HEK293 (cell line): ENCODE results near the gene ADM.

Source experiments
- CTCF ChIA-PET: fragments of 350-600 bp; formaldehyde crosslinking; extraction: SDS; loops from one replicate; lab custom pipeline; 2021; ENCODE audit warnings: antibody characterized with exemption; lab: Yijun Ruan, JAX
- POLR2A ChIA-PET: fragments of 300-600 bp; formaldehyde crosslinking; extraction: SDS; loops from one replicate; lab custom pipeline; 2020; ENCODE audit warnings: antibody characterized with exemption, inconsistent platforms; lab: Yijun Ruan, JAX
- H3K27ac ChIP-seq: fragments of 200-500 bp; sonication (Bioruptor generic); 2 replicates; pipeline ENCODE4 v1.5.1; 2014; ENCODE audit warnings: low read depth, low read length, control low read depth, inconsistent platforms; ENCODE audit errors: extremely low read depth
- H3K36me3 ChIP-seq, 2 experiments: fragments of 200-500 bp in 1 of 2; sonication (Bioruptor generic) in 1 of 2; 1 replicate in 1 of 2; 2 replicates in 1 of 2; pipeline ENCODE4 v1.5.1; 2014 to 2017; ENCODE audit warnings: inconsistent platforms in 2 of 2, low read length in 2 of 2; ENCODE audit not compliant: control insufficient read depth in 2 of 2, insufficient read depth in 1 of 2
- H3K4me1 ChIP-seq: fragments of 200-500 bp; sonication (Bioruptor generic); 2 replicates; pipeline ENCODE4 v1.5.1; 2014; ENCODE audit warnings: mild to moderate bottlenecking, low read length, inconsistent platforms; ENCODE audit not compliant: control insufficient read depth, insufficient read depth
- H3K4me3 ChIP-seq: 2 replicates; pipeline ENCODE4 v1.5.1; 2011; ENCODE audit warnings: low read depth, mild to moderate bottlenecking, control low read depth, low read length, moderate library complexity
- H3K9me3 ChIP-seq: fragments of 200-500 bp; sonication (Bioruptor generic); 2 replicates; pipeline ENCODE4 v1.5.1; 2014; ENCODE audit warnings: low read depth, low read length, inconsistent platforms; ENCODE audit not compliant: control insufficient read depth, insufficient read depth
- AEBP2 ChIP-seq: fragments of 450-650 bp; formaldehyde crosslinking; IDR thresholded peaks from 2 replicates; pipeline ENCODE4 v1.5.1; 2016; ENCODE audit warnings: missing biosample characterization, missing genetic modification characterization, borderline replicate concordance
- BCL11B ChIP-seq: fragments of 450-650 bp; formaldehyde crosslinking; IDR thresholded peaks from 2 replicates; pipeline ENCODE4 v1.5.1; 2016; ENCODE audit warnings: low read depth, missing biosample characterization, missing genetic modification characterization
- INSM2 ChIP-seq: fragments of 450-650 bp; formaldehyde crosslinking; IDR thresholded peaks from 2 replicates; pipeline ENCODE4 v1.5.1; 2016; ENCODE audit warnings: missing biosample characterization, missing genetic modification characterization
- MYNN ChIP-seq: fragments of 450-650 bp; formaldehyde crosslinking; IDR thresholded peaks from 2 replicates; pipeline ENCODE4 v1.5.1; 2016; ENCODE audit warnings: missing biosample characterization, missing genetic modification characterization, borderline replicate concordance
- PRDM1 ChIP-seq: fragments of 450-650 bp; formaldehyde crosslinking; IDR thresholded peaks from 2 replicates; pipeline ENCODE4; 2016; ENCODE audit warnings: missing biosample characterization, missing genetic modification characterization
- PRDM10 ChIP-seq: fragments of 450-650 bp; formaldehyde crosslinking; IDR thresholded peaks from 2 replicates; pipeline ENCODE4 v1.5.1; 2016; ENCODE audit warnings: missing biosample characterization, missing genetic modification characterization
- RBAK ChIP-seq: fragments of 450-650 bp; formaldehyde crosslinking; IDR thresholded peaks from 2 replicates; pipeline ENCODE4 v1.5.1; 2016; ENCODE audit warnings: missing biosample characterization, missing genetic modification characterization
- REPIN1 ChIP-seq: fragments of 450-650 bp; formaldehyde crosslinking; IDR thresholded peaks from 2 replicates; pipeline ENCODE4 v1.5.1; 2017; ENCODE audit warnings: missing biosample characterization, missing genetic modification characterization, low read depth
- ZBTB7A ChIP-seq: fragments of 450-650 bp; formaldehyde crosslinking; IDR thresholded peaks from 2 replicates; pipeline ENCODE4 v1.5.1; 2016; ENCODE audit warnings: low read depth, missing biosample characterization, missing genetic modification characterization
- ZFHX2 ChIP-seq: fragments of 450-650 bp; formaldehyde crosslinking; conservative IDR thresholded peaks from 2 replicates; pipeline ENCODE4 v1.5.1; 2016; ENCODE audit warnings: missing biosample characterization, missing genetic modification characterization
- ZFP3 ChIP-seq: fragments of 450-650 bp; formaldehyde crosslinking; IDR thresholded peaks from 2 replicates; pipeline ENCODE4 v1.5.1; 2016; ENCODE audit warnings: low read depth, missing biosample characterization, missing genetic modification characterization
- ZNF121 ChIP-seq: fragments of 450-650 bp; formaldehyde crosslinking; IDR thresholded peaks from 2 replicates; pipeline ENCODE4 v1.5.1; 2016; ENCODE audit warnings: missing biosample characterization, missing genetic modification characterization
- ZNF133 ChIP-seq: fragments of 450-650 bp; formaldehyde crosslinking; IDR thresholded peaks from 2 replicates; pipeline ENCODE4 v1.5.1; 2016; ENCODE audit warnings: missing biosample characterization, missing genetic modification characterization
- ZNF146 ChIP-seq: fragments of 450-650 bp; formaldehyde crosslinking; IDR thresholded peaks from 2 replicates; pipeline ENCODE4 v1.5.1; 2016; ENCODE audit warnings: missing biosample characterization, missing genetic modification characterization
- ZNF19 ChIP-seq: fragments of 450-650 bp; formaldehyde crosslinking; IDR thresholded peaks from 2 replicates; pipeline ENCODE4; 2016; ENCODE audit warnings: missing biosample characterization, missing genetic modification characterization, low read depth
- ZNF248 ChIP-seq: fragments of 450-650 bp; formaldehyde crosslinking; IDR thresholded peaks from 2 replicates; pipeline ENCODE4 v1.5.1; 2017; ENCODE audit warnings: missing biosample characterization, missing genetic modification characterization
- ZNF280C ChIP-seq: fragments of 450-650 bp; formaldehyde crosslinking; IDR thresholded peaks from 2 replicates; pipeline ENCODE4 v1.5.1; 2016; ENCODE audit warnings: missing biosample characterization, missing genetic modification characterization
- ZNF324 ChIP-seq: fragments of 450-650 bp; formaldehyde crosslinking; IDR thresholded peaks from 2 replicates; pipeline ENCODE4 v1.5.1; 2016; ENCODE audit warnings: missing biosample characterization, missing genetic modification characterization
- ZNF354C ChIP-seq: fragments of 450-650 bp; formaldehyde crosslinking; IDR thresholded peaks from 2 replicates; pipeline ENCODE4 v1.5.1; 2016; ENCODE audit warnings: missing biosample characterization, missing genetic modification characterization, low read depth, borderline replicate concordance
- ZNF394 ChIP-seq: fragments of 450-650 bp; formaldehyde crosslinking; IDR thresholded peaks from 2 replicates; pipeline ENCODE4 v1.5.1; 2016; ENCODE audit warnings: missing biosample characterization, missing genetic modification characterization, mild to moderate bottlenecking, moderate library complexity, borderline replicate concordance
- ZNF544 ChIP-seq: fragments of 450-650 bp; formaldehyde crosslinking; IDR thresholded peaks from 2 replicates; pipeline ENCODE4 v1.5.0; 2017; ENCODE audit warnings: missing biosample characterization, missing genetic modification characterization
- ZNF585B ChIP-seq: fragments of 450-650 bp; formaldehyde crosslinking; IDR thresholded peaks from 2 replicates; pipeline ENCODE4 v1.5.1; 2016; ENCODE audit warnings: missing biosample characterization, missing genetic modification characterization
- ZNF664 ChIP-seq: fragments of 450-650 bp; formaldehyde crosslinking; IDR thresholded peaks from 2 replicates; pipeline ENCODE4 v1.5.1; 2016; ENCODE audit warnings: missing biosample characterization, missing genetic modification characterization

Gene ADM

GRCh38 chr11:10348650-10349280 lies 43.9 kb downstream of the ADM start (continued):
- no peak for TF ChIP-seq BCL11B (tag by site-specific recombination)
- TF ChIP-seq ZNF664 (tag by site-specific recombination): no peak
- TF ChIP-seq ZNF394 (tag by site-specific recombination): no peak
- TF ChIP-seq REPIN1: no peak
- no peak for TF ChIP-seq ZNF248 (tag by site-specific recombination)
- TF ChIP-seq PRDM1 (tag by site-specific recombination): no peak
- TF ChIP-seq INSM2 (tag by site-specific recombination): no peak
- no peak for TF ChIP-seq ZNF585B (tag by site-specific recombination)

GRCh38 chr11:10349281-10349665 lies 44.4 kb downstream of the ADM start:
- CTCF ChIA-PET: interaction anchor here (1.0 to 1.6 kb wide), 4 partner anchors 13 to 390 kb away, joined by 3 read pairs; no protein-coding TSS in a partner anchor
- no peaks in the 10 kb centered on the region for H3K36me3 ChIP-seq

More at GRCh38 chr11:10349281-10349665, 44.4 kb downstream of the ADM start:
- Histone ChIP-seq H3K4me3 (no peak overlapping the region), H3K4me1 (no peaks in the 10 kb centered on the region), H3K27ac (no peak overlapping the region), H3K9me3 (no peaks in the 10 kb centered on the region)
- TF ChIP-seq ZNF121: no peak
- TF ChIP-seq ZNF544 (tag by site-specific recombination): no peak
- no peak for TF ChIP-seq ZNF280C (tag by site-specific recombination)
- TF ChIP-seq RBAK (tag by site-specific recombination): no peak
- TF ChIP-seq ZFHX2 (tag by site-specific recombination): no peak
- TF ChIP-seq ZNF248 (tag by site-specific recombination): no peak
- no peak for TF ChIP-seq PRDM10
- TF ChIP-seq AEBP2 (tag by site-specific recombination): no peak
- TF ChIP-seq ZFP3 (tag by site-specific recombination): no peak
- TF ChIP-seq ZNF19: no peak
- no peak for TF ChIP-seq ZNF133
- no peak for TF ChIP-seq ZNF354C (tag by site-specific recombination)
- TF ChIP-seq ZBTB7A (tag by site-specific recombination): no peak
- no peak for TF ChIP-seq MYNN (tag by site-specific recombination)
- no peak for TF ChIP-seq ZNF324 (tag by site-specific recombination)
- no peak for TF ChIP-seq ZNF146
- POLR2A ChIA-PET: no interaction called here
